Natural killer cell (primary cell): ENCODE data around the gene KCNQ1OT1. TPM values are rescaled to one million over a fixed set of nuclear protein-coding genes. Genes with fewer than 3 reads are reported as not detected.

ENCODE experiments used
- ATAC-seq, 3 donors: fragments of 150-1000 bp in 2 of 3; fragments of 200-7000 bp in 1 of 3; cut with Tn5 transposase; 1 replicate in 1 of 3; 2 replicates in 2 of 3; pipeline ENCODE4 v1.10.0; 2021; ENCODE audit warnings: mild to moderate bottlenecking in 2 of 3, moderate library complexity in 2 of 3
- DNase-seq, 2 donors: peaks; one replicate each; pipeline versions ENCODE4 v3.0.0 to v3.0.0-alpha.2; 2013 to 2021; ENCODE audit warnings: mixed read lengths in 1 of 2
- H3K27ac ChIP-seq: one replicate; pipeline ENCODE4 v1.5.1; 2013; ENCODE audit warnings: mild to moderate bottlenecking, low read length
- H3K27me3 ChIP-seq: one replicate; pipeline ENCODE4 v1.6.1; 2013; ENCODE audit warnings: low read length; ENCODE audit not compliant: control insufficient read depth, insufficient read depth
- H3K36me3 ChIP-seq: one replicate; pipeline ENCODE4 v1.6.1; 2013; ENCODE audit warnings: low read length; ENCODE audit not compliant: control insufficient read depth, insufficient read depth
- H3K4me1 ChIP-seq: one replicate; pipeline ENCODE4 v1.6.1; 2013; ENCODE audit warnings: low read length; ENCODE audit not compliant: control insufficient read depth, insufficient read depth
- H3K4me3 ChIP-seq: one replicate; pipeline ENCODE4 v1.5.1; 2013; ENCODE audit warnings: low read length
- H3K9me3 ChIP-seq: one replicate; pipeline ENCODE4 v1.6.1; 2013; ENCODE audit warnings: low read length; ENCODE audit not compliant: control insufficient read depth, insufficient read depth
- H3K27ac Mint-ChIP-seq, 2 donors: one replicate each; pipeline ENCODE4 v1.8.0; 2022; ENCODE audit warnings: mild to moderate bottlenecking in 2 of 2, mixed read lengths in 2 of 2, moderate library complexity in 1 of 2
- H3K27me3 Mint-ChIP-seq, 2 donors: one replicate each; pipeline ENCODE4 v1.8.0; 2022; ENCODE audit warnings: low read depth in 2 of 2, mixed read lengths in 2 of 2
- H3K36me3 Mint-ChIP-seq: one replicate; pipeline ENCODE4 v1.8.0; 2022; ENCODE audit warnings: mixed read lengths
- H3K4me1 Mint-ChIP-seq, 2 donors: one replicate each; pipeline ENCODE4 v1.8.0; 2022; ENCODE audit warnings: mixed read lengths in 2 of 2
- H3K4me3 Mint-ChIP-seq: one replicate; pipeline ENCODE4 v1.8.0; 2022; ENCODE audit warnings: mild to moderate bottlenecking, moderate library complexity, mixed read lengths
- H3K9me3 Mint-ChIP-seq, 2 donors: one replicate each; pipeline ENCODE4 v1.8.0; 2022; ENCODE audit warnings: mixed read lengths in 2 of 2
- CTCF ChIP-seq: fragments of 200-600 bp; IDR thresholded peaks from one replicate; pipeline ENCODE4 v1.8.0; 2022; ENCODE audit warnings: antibody characterized with exemption
- WGBS: methylation state at CpG from one replicate; pipeline ENCODE4 v1.1.7; 2013; ENCODE audit warnings: missing lambda C conversion rate; ENCODE audit not compliant: insufficient coverage; 5-methylcytosine and 5-hydroxymethylcytosine counted together
- intact Hi-C: fragments of 100-400 bp; cut with micrococcal nuclease; formaldehyde crosslinking; loops from one replicate; pipeline ENCODE4 v1.14.2; 2022
- total RNA-seq, 4 donors: library from RNA; stranded (reverse); fragments of 120-200 nt in 1 of 4; gene quantifications; one replicate each; pipeline versions ENCODE4 v1.2.3 to v1.2.4, GENCODE V29; 2013 to 2022

The KCNQ1OT1 gene
- total RNA-seq, 3 donors from 2014 or later (not counting 1 experiment from before 2014, with no cell fraction given): 0.72 to 0.78 (median 0.75) TPM

- 90% methylated on average over 15 of the region's 16 CpGs for WGBS
- Histone ChIP-seq H3K36me3 (no peaks in the 10 kb centered on the region), H3K4me3 (no peak overlapping the region), H3K27ac (no peak overlapping the region), H3K4me1 (no peaks in the 10 kb centered on the region), H3K27me3 (no peaks in the 10 kb centered on the region), H3K9me3 (no peaks in the 10 kb centered on the region)
- no peak for DNase-seq
- no peaks in the 10 kb centered on the region for H3K36me3 Mint-ChIP-seq
- H3K27me3 Mint-ChIP-seq: peaks cover 0 to 5% of the 10 kb centered on the region in 2 donors
- H3K4me3 Mint-ChIP-seq: no peak overlapping the region
- H3K9me3 Mint-ChIP-seq: no peaks in the 10 kb centered on the region
- intact Hi-C loops: no loop called here
- no peak for TF ChIP-seq CTCF
- no peaks in the 10 kb centered on the region for H3K4me1 Mint-ChIP-seq
- no peak overlapping the region for H3K27ac Mint-ChIP-seq
- no peak for ATAC-seq
Measured at GRCh38 chr11:2747248-2748027, 47.6 kb upstream of the KCNQ1OT1 start.

DNA sequence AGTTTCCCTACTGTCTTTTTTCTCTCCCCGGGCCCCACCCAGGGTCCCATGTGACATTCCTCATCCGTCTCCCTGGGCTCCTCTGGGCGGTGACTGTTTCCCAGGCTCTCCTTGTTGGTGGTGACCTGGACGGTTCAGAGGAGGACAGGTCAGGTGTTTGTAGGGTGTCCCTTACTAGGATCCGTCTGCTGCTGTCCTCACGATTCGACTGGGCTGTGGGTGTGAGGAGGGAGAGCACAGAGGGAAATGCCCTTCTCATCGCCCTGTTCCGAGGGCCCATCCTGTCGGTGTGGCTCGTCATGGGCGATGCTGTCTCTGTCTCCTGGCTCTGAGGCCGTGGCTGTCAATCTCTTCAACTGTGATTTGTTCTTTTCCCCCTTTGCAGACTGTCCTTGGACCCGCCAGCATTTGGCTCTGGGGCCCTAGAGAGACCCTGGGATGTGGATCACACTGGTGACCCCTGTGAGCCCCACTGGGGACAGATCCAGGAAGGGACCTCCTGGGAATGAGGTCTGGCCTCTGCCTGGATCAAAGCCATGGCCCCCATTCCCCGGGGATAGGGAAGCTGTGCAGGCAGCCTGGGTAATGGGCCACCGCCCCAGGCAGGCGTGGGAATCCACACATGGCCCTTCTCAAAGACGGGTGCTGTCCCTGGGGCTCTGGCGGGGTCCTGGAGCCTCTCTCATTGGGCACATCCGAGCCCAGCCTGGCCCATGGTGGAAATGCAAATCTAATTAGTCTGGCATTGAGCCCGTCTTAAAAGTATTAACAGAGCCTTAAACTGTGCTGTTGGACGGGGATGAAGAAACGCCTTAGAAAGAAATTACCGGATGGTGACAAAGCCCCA is 46.8 kb upstream of the KCNQ1OT1 start:
- DNase-seq: no peak
- Histone ChIP-seq H3K9me3 (no peaks in the 10 kb centered on the region), H3K27ac (no peak overlapping the region), H3K4me1 (no peaks in the 10 kb centered on the region), H3K4me3 (no peak overlapping the region), H3K27me3 (no peaks in the 10 kb centered on the region), H3K36me3 (no peaks in the 10 kb centered on the region)
- Mint-ChIP-seq H3K4me3 (no peak overlapping the region), H3K27me3 (peaks cover 0 to 3% of the 10 kb centered on the region in 2 donors), H3K9me3 (no peaks in the 10 kb centered on the region), H3K36me3 (no peaks in the 10 kb centered on the region), H3K27ac (no peak overlapping the region), H3K4me1 (no peaks in the 10 kb centered on the region)
- ATAC-seq: no peak
- WGBS: 90% methylated on average over 24 of the region's 24 CpGs
- TF ChIP-seq CTCF: no peak
- intact Hi-C loops: no loop called here

- TF ChIP-seq CTCF: no peak
- WGBS: 96% methylated on average over 12 of the region's 14 CpGs
- Mint-ChIP-seq H3K27ac (no peak overlapping the region), H3K4me3 (no peak overlapping the region), H3K4me1 (no peaks in the 10 kb centered on the region), H3K36me3 (no peaks in the 10 kb centered on the region), H3K27me3 (peaks cover 0 to 3% of the 10 kb centered on the region in 2 donors), H3K9me3 (no peaks in the 10 kb centered on the region)
- H3K27ac ChIP-seq: no peak overlapping the region
- intact Hi-C loops: no loop called here
- H3K27me3 ChIP-seq: no peaks in the 10 kb centered on the region
- H3K4me3 ChIP-seq: no peak overlapping the region
- DNase-seq: no peak
- H3K4me1 ChIP-seq: no peaks in the 10 kb centered on the region
- no peaks in the 10 kb centered on the region for H3K9me3 ChIP-seq
- ATAC-seq: no peak
- no peaks in the 10 kb centered on the region for H3K36me3 ChIP-seq
Measured at GRCh38 chr11:2745511-2745910, 45.7 kb upstream of the KCNQ1OT1 start.
